Activated naive CD4-positive, alpha-beta T cell treated with anti-CD3 and anti-CD28 coated beads for 36 hours (primary cell): ENCODE measurements around the gene RELB. TPM values are rescaled to one million over a fixed set of nuclear protein-coding genes. Genes with fewer than 3 reads are reported as not detected.

Experiments used
- CTCF ChIA-PET: fragments of 350-600 bp; sonication (Branson Sonifier 250); formaldehyde crosslinking; loops from one replicate; lab custom pipeline; 2021; ENCODE audit warnings: antibody characterized with exemption; lab: Charles Lee
- DNase-seq: peaks from one replicate; pipeline ENCODE4 v3.0.0-alpha.2; 2020
- H3K27ac Mint-ChIP-seq: one replicate; pipeline ENCODE4 v1.8.0; 2021; ENCODE audit warnings: mild to moderate bottlenecking, mixed read lengths
- H3K27me3 Mint-ChIP-seq: one replicate; pipeline ENCODE4 v1.8.0; 2021; ENCODE audit warnings: low read depth, mixed read lengths
- H3K36me3 Mint-ChIP-seq: one replicate; pipeline ENCODE4 v1.8.0; 2021; ENCODE audit warnings: low read depth, mixed read lengths
- H3K4me1 Mint-ChIP-seq: one replicate; pipeline ENCODE4 v1.8.0; 2021; ENCODE audit warnings: low read depth, mixed read lengths
- H3K4me3 Mint-ChIP-seq: one replicate; pipeline ENCODE4 v1.8.0; 2021; ENCODE audit warnings: mild to moderate bottlenecking, moderate library complexity, mixed read lengths
- H3K9me3 Mint-ChIP-seq: one replicate; pipeline ENCODE4 v1.8.0; 2021; ENCODE audit warnings: mixed read lengths
- intact Hi-C: fragments of 100-400 bp; cut with micrococcal nuclease; formaldehyde crosslinking; loops from one replicate; pipeline ENCODE4 v1.15.1; 2023
- total RNA-seq, 2 experiments: library from RNA; stranded (reverse); gene quantifications; one replicate each; pipeline ENCODE4 v1.2.3, GENCODE V29; 2021

The RELB gene
- total RNA-seq, 2 experiments from 2014 or later: 55.4 to 57.3 TPM

DNA sequence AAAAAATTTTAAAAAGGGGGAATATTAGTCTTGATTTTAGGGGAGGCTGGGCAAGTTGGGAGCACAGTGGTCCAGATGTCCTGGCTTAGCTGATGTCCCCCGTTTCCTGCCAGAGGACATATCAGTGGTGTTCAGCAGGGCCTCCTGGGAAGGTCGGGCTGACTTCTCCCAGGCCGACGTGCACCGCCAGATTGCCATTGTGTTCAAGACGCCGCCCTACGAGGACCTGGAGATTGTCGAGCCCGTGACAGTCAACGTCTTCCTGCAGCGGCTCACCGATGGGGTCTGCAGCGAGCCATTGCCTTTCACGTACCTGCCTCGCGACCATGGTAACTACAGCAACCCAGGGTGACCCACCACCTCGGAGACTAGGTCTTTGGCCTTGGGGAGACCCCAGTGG, 31.2 kb downstream of the RELB start:
- DNase-seq: no peak
- Mint-ChIP-seq H3K36me3 (peaks cover 50% of the 10 kb centered on the region), H3K27ac (peak overlapping the region; percentile 55), H3K27me3 (no peaks in the 10 kb centered on the region), H3K4me3 (no peak overlapping the region), H3K9me3 (no peaks in the 10 kb centered on the region), H3K4me1 (no peaks in the 10 kb centered on the region)
- intact Hi-C loops: no loop called here
- CTCF ChIA-PET: interaction anchor here (0.6 kb wide), 2 partner anchors 223 to 296 kb away, joined by 3 to 4 read pairs; no protein-coding TSS in a partner anchor

DNA sequence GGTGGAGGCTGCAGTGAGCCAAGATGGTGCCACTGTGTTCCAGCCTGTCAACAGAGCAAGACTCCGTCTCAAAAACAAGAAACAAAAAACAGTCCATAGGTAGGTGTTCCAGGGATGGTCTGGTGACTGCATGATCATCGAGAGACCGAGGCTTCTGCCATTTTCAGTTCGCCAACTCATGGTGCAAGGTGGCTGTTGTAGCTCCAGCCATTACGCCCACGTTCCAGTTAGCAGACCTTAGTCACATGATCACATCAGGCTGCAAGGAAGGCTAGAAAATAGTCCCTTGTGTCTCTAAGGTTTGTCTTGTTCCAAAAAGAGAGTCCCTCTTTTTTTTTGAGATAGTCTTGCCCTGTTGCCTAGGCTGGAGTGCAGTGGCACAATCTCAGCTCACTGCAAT, 34.5 kb downstream of the RELB start:
- intact Hi-C loops: no loop called here
- H3K4me3 Mint-ChIP-seq: no peak overlapping the region
- H3K9me3 Mint-ChIP-seq: no peaks in the 10 kb centered on the region
- H3K27me3 Mint-ChIP-seq: no peaks in the 10 kb centered on the region
- DNase-seq: no peak
- H3K36me3 Mint-ChIP-seq: peaks cover 51% of the 10 kb centered on the region
- no peak overlapping the region for H3K27ac Mint-ChIP-seq
- H3K4me1 Mint-ChIP-seq: peaks cover 17% of the 10 kb centered on the region
- CTCF ChIA-PET: no interaction called here

DNA sequence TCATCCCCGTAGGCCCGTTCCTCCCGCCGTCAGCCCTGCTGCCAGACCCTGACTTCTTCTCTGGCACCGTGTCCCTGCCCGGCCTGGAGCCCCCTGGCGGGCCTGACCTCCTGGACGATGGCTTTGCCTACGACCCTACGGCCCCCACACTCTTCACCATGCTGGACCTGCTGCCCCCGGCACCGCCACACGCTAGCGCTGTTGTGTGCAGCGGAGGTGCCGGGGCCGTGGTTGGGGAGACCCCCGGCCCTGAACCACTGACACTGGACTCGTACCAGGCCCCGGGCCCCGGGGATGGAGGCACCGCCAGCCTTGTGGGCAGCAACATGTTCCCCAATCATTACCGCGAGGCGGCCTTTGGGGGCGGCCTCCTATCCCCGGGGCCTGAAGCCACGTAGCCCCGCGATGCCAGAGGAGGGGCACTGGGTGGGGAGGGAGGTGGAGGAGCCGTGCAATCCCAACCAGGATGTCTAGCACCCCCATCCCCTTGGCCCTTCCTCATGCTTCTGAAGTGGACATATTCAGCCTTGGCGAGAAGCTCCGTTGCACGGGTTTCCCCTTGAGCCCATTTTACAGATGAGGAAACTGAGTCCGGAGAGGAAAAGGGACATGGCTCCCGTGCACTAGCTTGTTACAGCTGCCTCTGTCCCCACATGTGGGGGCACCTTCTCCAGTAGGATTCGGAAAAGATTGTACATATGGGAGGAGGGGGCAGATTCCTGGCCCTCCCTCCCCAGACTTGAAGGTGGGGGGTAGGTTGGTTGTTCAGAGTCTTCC, 36.3 kb downstream of the RELB start:
- Mint-ChIP-seq H3K27me3 (no peaks in the 10 kb centered on the region), H3K36me3 (peaks cover 55% of the 10 kb centered on the region), H3K9me3 (no peaks in the 10 kb centered on the region), H3K27ac (no peak overlapping the region), H3K4me3 (peak overlapping the region; percentile 15), H3K4me1 (peaks cover 31% of the 10 kb centered on the region)
- CTCF ChIA-PET: interaction anchor here (0.6 kb wide), 1 partner anchor 87 kb away, joined by 3 read pairs; no protein-coding TSS in a partner anchor
- intact Hi-C loops: loop anchor here (2.0 kb wide), 1 partner anchor 147 kb away; the partner anchor contains the start of gene TOMM40
- DNase-seq: no peak

DNA sequence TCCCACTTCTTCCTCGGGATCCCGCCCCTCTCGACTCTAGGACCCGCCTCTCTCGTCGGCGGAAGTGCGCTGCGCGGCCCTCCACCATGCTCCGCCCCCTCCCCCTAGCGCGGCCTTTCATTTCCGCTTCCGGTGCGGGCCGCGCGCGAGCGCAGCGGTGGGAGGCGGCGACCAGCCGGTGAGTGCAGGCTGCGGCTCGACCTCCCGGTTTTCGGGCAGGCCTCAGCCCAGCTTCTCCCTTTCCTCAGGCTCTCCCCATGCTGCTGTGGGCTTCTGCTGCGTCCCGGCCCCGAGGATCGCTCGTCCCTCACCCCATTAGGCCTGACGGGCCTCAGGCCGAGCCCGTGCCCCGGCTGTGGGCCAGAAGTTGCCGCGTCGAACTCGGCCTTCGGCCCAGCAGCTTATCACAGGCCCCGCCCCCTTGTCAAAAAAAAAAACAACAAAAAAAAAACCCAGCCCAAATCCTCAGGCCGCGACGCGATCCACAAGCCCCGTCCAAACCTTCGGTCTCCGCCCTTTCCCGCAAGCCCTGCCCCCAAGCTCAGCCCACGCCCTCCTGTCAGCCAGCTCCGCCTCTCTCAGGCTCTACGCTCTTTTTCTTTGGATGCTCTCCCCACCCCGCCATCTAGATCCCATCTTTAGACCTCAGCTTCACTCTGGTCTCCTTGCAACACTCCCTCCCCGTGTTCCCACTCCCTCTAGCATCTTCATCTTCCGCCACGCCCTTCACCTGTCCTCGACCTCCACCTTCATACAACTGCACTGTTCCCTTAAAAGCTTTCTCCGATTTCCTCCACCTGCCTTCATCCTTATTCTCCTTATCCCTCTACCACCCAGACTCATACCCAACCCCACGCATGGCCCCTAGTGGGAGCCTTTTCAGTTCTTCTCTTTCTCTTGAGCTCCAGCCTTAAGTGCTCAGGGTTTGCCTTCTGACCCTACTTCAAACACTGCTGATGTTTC, 37.9 kb downstream of the RELB start, which contains the start of gene CLASRP:
Gene CLASRP, plus strand, starts transcription at position 115 of the 963 bp plus-strand sequence. CDS start 1,168 bp downstream, outside the sequence.
- Mint-ChIP-seq H3K4me3 (peak within 1 kb of the TSS; percentile 91), H3K4me1 (peaks cover 33% of the 10 kb centered on the region), H3K36me3 (peaks cover 49% of the 10 kb centered on the region), H3K27me3 (no peaks in the 10 kb centered on the region), H3K9me3 (no peaks in the 10 kb centered on the region), H3K27ac (peak within 1 kb of the TSS; percentile 90)
- intact Hi-C loops: loop anchor here (1.0 to 2.0 kb wide), 3 partner anchors 37 to 148 kb away; partner anchors contain the start of genes GEMIN7 and TOMM40
- peak; percentile 91 for DNase-seq
- CTCF ChIA-PET: interaction anchor here (0.6 to 2.3 kb wide), 5 partner anchors 10 to 140 kb away, joined by 3 to 7 read pairs (median 3); partner anchors contain the start of genes BLOC1S3 and TRAPPC6A

DNA sequence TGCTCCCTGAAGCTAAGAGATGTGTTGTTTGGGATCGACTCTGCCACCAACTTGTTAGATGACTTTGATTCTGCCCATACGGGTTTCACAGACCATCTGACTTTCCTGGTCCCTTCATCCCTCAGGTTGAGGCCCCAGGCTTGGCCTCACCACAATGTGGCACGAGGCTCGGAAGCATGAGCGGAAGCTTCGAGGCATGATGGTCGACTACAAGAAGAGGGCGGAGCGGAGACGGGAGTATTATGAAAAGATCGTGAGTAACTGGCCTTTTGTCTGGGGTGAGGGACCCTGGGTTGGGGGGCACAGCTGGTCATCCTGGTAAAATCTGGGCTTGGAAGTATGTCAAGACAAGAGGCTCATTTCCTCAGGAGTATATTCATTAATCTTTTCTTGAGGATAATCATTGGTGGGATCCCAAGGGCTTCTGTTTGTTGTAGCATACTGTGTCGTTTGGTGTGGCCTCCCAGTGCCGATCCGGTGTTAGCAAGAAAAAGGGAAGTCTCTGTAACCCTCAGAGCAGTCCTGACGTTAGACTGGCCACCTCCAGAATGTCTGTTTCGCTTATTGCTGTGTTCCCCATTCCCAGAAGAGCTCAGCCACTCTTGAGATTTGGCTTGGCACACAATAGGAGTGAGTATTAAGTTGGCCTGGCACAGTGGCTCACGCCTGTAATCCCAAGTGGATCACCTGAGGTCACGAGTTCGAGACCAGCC, 39.0 kb downstream of the RELB start:
- intact Hi-C loops: no loop called here
- Mint-ChIP-seq H3K27ac (peak overlapping the region; percentile 90), H3K4me1 (peaks cover 37% of the 10 kb centered on the region), H3K4me3 (peak overlapping the region; percentile 91), H3K36me3 (peaks cover 47% of the 10 kb centered on the region), H3K27me3 (no peaks in the 10 kb centered on the region), H3K9me3 (no peaks in the 10 kb centered on the region)
- no peak for DNase-seq
- CTCF ChIA-PET: interaction anchor here (1.9 to 2.3 kb wide), 2 partner anchors 19 to 51 kb away, joined by 4 to 7 read pairs; no protein-coding TSS in a partner anchor

DNA sequence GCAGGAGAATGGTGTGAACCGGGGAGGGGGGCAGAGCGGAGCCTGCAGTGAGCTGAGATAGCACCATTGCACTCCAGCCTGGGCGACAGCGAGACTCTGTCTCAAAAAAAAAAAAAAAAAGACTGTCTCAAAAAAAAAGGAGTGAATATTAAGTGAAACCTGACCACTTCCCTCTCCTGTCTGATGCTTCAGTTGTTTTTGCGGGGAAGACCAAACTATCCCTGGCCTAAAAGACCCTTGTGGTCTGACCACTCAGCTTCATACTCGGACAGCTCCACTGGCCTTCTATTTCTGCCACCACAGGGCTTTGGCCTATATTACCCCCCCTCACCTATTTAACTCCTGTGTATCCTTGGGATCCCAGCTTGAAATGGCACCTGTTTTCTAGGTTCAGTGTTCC, 39.9 kb downstream of the RELB start:
- intact Hi-C loops: no loop called here
- Mint-ChIP-seq H3K36me3 (peaks cover 44% of the 10 kb centered on the region), H3K4me3 (peak overlapping the region; percentile 19), H3K27me3 (no peaks in the 10 kb centered on the region), H3K27ac (no peak overlapping the region), H3K4me1 (peaks cover 46% of the 10 kb centered on the region), H3K9me3 (no peaks in the 10 kb centered on the region)
- CTCF ChIA-PET: interaction anchor here (1.9 kb wide), 1 partner anchor 52 kb away, joined by 4 read pairs; no protein-coding TSS in a partner anchor
- DNase-seq: no peak

DNA sequence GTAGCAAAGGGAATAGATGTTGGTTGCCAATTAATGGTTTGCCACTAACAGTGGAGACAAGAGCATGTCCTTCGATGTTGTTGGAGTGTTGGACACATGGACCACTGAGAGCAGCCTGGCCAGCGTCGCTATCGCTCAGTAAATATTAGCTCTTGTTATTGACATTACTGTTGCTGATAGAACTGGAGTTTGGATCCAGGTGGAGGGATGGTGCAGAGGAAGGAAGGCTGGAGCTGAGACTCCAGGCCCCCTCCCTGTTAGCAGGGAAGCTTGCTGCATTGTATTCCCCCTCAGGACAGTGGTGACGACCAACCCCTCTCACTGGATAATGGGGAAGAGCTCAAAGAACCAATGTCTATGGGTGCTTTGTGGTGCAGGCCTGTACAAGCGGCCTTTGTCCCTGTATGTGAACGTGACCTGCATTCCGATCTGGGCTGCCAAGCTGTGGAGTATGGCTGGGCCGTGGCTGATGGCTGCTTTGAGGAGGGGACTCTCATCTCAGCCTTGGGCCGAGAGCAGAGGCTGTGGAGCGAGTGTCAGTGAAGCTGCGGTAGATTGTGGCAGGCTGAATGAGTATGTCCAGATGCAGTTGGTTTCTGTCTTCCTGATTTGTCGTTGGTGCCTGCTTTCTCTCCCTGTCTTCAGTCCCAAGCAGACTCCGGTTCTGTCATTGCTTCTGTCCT, 44.5 kb downstream of the RELB start:
- Mint-ChIP-seq H3K4me3 (no peak overlapping the region), H3K27me3 (no peaks in the 10 kb centered on the region), H3K36me3 (peaks cover 32% of the 10 kb centered on the region), H3K9me3 (no peaks in the 10 kb centered on the region), H3K4me1 (peaks cover 56% of the 10 kb centered on the region), H3K27ac (no peak overlapping the region)
- no peak for DNase-seq
- CTCF ChIA-PET: no interaction called here
- intact Hi-C loops: no loop called here

DNA sequence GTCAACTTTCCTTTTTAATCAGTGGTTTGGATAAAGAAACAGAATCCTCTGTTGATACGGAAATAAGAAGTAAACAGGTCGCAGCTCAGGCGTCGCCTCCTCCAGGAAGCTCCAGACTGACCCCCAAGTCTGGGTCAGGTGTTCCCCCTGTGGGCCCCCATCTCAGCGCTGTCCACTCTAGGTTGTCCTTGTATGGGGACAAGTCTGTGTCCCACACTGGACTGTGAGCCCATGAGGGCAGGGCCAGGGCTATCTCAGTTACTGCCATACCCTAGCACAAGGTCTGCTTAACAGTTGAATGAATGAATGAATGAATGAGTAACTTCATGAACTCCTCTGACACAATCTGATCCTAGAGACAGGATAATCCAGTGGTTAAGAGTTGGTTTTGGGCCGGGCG, 45.1 kb downstream of the RELB start:
- intact Hi-C loops: no loop called here

DNA sequence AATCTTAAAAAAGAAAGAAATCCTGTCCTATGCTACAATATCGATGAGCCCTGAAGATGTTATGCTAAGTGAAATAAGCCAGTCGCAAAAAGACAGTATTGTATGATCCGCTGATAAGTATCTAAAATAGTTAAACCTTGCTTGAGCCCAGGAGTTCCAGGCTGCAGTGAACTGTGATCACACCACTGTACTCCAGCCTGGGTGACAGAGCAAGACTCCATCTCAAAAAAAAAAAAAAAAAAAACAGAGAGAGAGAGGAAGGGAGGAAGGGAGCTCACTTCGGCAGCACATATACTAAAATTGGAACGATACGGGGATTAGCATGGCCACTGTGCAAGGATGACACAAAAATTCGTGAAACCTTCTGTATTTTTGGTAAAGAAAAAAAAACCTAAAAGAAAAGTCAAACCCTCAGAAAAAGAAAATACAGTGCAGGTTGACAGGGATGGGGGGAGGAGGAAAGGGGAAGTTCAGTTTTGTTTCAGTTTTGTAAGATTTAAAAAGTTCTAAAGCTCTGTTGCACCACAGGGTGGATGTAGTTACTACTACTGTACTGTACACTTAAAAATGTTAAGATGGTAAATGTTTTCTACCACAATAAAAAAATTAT, 46.0 kb downstream of the RELB start:
- peaks cover 26% of the 10 kb centered on the region for H3K36me3 Mint-ChIP-seq
- intact Hi-C loops: no loop called here
- no peak for DNase-seq
- peaks cover 45% of the 10 kb centered on the region for H3K4me1 Mint-ChIP-seq
- no peaks in the 10 kb centered on the region for H3K27me3 Mint-ChIP-seq
- CTCF ChIA-PET: no interaction called here
- peak overlapping the region; percentile 86 for H3K27ac Mint-ChIP-seq
- no peak overlapping the region for H3K4me3 Mint-ChIP-seq
- no peaks in the 10 kb centered on the region for H3K9me3 Mint-ChIP-seq

More for the DNA sequence above, 45.1 kb downstream of the RELB start:
- H3K27ac Mint-ChIP-seq: peak overlapping the region; percentile 56
- peaks cover 52% of the 10 kb centered on the region for H3K4me1 Mint-ChIP-seq
- CTCF ChIA-PET: no interaction called here
- no peaks in the 10 kb centered on the region for H3K9me3 Mint-ChIP-seq
- no peaks in the 10 kb centered on the region for H3K27me3 Mint-ChIP-seq
- H3K36me3 Mint-ChIP-seq: peaks cover 30% of the 10 kb centered on the region
- no peak overlapping the region for H3K4me3 Mint-ChIP-seq
- no peak for DNase-seq

DNA sequence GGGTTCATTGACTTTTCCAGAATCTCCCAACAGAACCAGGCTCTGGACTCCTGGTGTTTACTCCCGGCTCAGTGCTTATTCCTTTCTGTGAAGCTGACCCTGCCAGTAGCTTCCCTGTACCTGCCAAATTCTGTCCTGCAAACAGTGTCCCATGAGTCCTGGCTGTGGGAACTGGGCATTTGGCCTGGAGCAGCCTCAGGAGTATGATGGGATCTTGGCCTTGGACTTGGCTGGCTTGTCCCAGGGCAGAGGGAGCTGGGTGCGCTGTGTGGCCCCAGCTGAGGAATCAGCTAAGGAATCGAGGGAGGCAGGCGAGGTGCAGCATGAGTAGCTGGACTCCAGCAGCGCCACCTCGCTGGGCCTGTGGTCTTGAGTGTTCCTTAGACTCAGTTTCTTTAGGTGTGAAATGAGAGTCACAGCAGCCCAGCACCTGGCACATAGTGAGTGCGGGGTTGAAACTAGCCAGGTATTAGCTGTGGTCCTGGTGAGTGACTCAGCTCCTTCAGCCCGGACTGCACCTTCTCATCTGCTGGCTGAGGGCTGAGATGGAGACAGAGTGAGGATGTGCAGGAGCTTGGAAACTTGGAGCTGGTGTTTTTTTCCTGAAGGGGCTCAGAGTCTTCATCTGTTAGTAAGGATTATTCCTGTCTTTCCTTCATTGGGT, 47.9 kb downstream of the RELB start:
- CTCF ChIA-PET: interaction anchor here (1.1 to 1.6 kb wide), 2 partner anchors 10 to 97 kb away, joined by 4 to 6 read pairs; no protein-coding TSS in a partner anchor
- DNase-seq: no peak
- intact Hi-C loops: no loop called here
- H3K36me3 Mint-ChIP-seq: peaks cover 29% of the 10 kb centered on the region
- no peak overlapping the region for H3K4me3 Mint-ChIP-seq
- no peaks in the 10 kb centered on the region for H3K27me3 Mint-ChIP-seq
- peaks cover 43% of the 10 kb centered on the region for H3K4me1 Mint-ChIP-seq
- H3K9me3 Mint-ChIP-seq: no peaks in the 10 kb centered on the region
- H3K27ac Mint-ChIP-seq: peak overlapping the region; percentile 60
